Upper lobe of left lung (tissue), 4 donors: ENCODE measurements around the gene SCART1.

Experiments used
- EP300 ChIP-seq, 4 donors: sonication (generic); formaldehyde crosslinking; IDR thresholded peaks; one replicate each; pipeline ENCODE4 v1.5.1; 2017; ENCODE audit warnings: antibody characterized with exemption in 4 of 4, control low read depth in 2 of 4
- POLR2AphosphoS5 ChIP-seq, 2 donors: sonication (generic); formaldehyde crosslinking; IDR thresholded peaks; one replicate each; pipeline ENCODE4 v1.5.1; 2017; ENCODE audit warnings: antibody characterized with exemption in 2 of 2
- TF ChIP-seq, protein P1 (sequence below), 6 experiments: fragments of 450-650 bp in 4 of 6; fragments of 200-600 bp in 2 of 6; sonication (generic) in 2 of 6; IDR thresholded peaks; one replicate each; pipeline ENCODE4 v1.5.1; 2016 to 2019; ENCODE audit warnings: antibody characterized with exemption in 6 of 6

DNA sequence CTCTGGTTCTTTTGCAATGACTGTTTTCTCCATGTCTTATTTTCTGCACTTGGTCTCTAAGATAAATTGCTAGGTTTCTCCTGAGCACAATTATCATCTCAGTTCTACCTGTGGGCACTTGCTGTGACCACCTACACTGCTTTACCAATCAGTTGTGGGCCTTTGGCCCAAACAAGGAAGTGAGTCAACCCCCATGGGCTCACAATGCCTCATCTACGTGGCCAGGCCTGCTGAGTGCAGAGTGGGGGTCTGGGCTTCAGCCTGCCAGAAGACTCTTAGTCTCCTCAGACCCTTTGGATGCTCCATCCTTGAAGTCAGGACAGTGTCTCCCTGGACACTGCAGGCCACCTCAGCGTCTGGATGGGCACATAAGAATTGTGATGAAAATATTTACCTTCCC lies 20.3 kb downstream of the SCART1 start:
- TF ChIP-seq EP300 (IDR thresholded peaks at IDR 0.05) (no peak), POLR2AphosphoS5 (IDR thresholded peaks at IDR 0.05) (no peak)
- TF ChIP-seq, protein P1, sequence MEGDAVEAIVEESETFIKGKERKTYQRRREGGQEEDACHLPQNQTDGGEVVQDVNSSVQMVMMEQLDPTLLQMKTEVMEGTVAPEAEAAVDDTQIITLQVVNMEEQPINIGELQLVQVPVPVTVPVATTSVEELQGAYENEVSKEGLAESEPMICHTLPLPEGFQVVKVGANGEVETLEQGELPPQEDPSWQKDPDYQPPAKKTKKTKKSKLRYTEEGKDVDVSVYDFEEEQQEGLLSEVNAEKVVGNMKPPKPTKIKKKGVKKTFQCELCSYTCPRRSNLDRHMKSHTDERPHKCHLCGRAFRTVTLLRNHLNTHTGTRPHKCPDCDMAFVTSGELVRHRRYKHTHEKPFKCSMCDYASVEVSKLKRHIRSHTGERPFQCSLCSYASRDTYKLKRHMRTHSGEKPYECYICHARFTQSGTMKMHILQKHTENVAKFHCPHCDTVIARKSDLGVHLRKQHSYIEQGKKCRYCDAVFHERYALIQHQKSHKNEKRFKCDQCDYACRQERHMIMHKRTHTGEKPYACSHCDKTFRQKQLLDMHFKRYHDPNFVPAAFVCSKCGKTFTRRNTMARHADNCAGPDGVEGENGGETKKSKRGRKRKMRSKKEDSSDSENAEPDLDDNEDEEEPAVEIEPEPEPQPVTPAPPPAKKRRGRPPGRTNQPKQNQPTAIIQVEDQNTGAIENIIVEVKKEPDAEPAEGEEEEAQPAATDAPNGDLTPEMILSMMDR (IDR thresholded peaks at IDR 0.05): no peak
